ENCODE data around the gene SUDS3. TPM values are rescaled to one million over a fixed set of nuclear protein-coding genes. Genes with fewer than 3 reads are reported as not detected.

Gene SUDS3
- total RNA-seq, 4 donors from 2014 or later: 37.7 to 66.3 (median 50.1) TPM

DNA sequence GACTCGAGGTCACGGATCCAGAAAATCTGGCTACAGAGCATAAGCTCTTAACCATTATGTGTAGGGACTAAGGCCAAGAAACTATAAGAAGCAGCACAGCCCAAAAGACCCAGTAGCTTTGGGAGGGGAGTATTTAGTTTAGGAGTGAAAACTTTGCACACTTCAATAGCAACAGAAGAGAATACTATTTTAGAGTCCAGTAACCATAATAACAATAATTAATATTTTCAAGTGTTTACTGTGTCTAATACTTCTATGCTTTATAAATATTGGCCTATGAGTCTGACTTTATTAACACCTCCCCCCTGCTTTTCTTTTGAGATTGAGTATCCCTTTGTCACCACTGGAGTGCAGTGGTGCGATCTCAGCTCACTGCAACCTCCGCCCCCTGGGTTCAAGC lies 82.8 kb downstream of the SUDS3 start:
- TF ChIP-seq POLR2AphosphoS5 (IDR thresholded peaks at IDR 0.05): no peak
- no peak for TF ChIP-seq EP300 (IDR thresholded peaks at IDR 0.05)
- TF ChIP-seq POLR2A (IDR thresholded peaks at IDR 0.05): no peak
- TF ChIP-seq, protein P1, sequence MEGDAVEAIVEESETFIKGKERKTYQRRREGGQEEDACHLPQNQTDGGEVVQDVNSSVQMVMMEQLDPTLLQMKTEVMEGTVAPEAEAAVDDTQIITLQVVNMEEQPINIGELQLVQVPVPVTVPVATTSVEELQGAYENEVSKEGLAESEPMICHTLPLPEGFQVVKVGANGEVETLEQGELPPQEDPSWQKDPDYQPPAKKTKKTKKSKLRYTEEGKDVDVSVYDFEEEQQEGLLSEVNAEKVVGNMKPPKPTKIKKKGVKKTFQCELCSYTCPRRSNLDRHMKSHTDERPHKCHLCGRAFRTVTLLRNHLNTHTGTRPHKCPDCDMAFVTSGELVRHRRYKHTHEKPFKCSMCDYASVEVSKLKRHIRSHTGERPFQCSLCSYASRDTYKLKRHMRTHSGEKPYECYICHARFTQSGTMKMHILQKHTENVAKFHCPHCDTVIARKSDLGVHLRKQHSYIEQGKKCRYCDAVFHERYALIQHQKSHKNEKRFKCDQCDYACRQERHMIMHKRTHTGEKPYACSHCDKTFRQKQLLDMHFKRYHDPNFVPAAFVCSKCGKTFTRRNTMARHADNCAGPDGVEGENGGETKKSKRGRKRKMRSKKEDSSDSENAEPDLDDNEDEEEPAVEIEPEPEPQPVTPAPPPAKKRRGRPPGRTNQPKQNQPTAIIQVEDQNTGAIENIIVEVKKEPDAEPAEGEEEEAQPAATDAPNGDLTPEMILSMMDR (IDR thresholded peaks at IDR 0.05): no peak
- no peak for DNase-seq (ENCODE audit: low spot score in 2 of 2)
- H3K4me3 ChIP-seq: no peak overlapping the region
- H3K4me1 ChIP-seq: no peaks in the 10 kb centered on the region
- H3K27me3 ChIP-seq: no peaks in the 10 kb centered on the region
- H3K36me3 ChIP-seq: no peaks in the 10 kb centered on the region
- WGBS: 92% methylated on average over 4 of the region's 4 CpGs
- H3K27ac ChIP-seq: no peak overlapping the region
- no peaks in the 10 kb centered on the region for H3K9me3 ChIP-seq

DNA sequence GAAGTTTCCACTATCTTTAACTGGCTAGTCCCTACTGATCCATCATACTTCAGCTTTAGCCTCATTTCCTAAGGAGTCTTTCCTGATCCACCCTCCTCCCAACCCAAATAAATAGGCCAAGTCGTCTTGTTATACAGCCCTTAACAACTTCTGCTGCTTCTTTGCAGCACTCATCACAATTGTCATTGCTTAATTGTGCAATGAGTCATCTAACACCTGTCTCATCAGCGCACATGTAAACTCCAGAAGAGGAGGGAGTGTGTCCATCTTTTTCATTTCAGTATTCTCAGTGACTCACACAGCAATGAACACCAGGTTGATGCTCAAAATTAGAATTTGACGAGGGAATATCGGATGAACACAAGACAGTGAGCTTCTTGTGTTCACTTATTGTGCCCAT lies 87.3 kb downstream of the SUDS3 start:
- H3K36me3 ChIP-seq: no peaks in the 10 kb centered on the region
- TF ChIP-seq, protein P1 (IDR thresholded peaks at IDR 0.05): no peak
- no peak for TF ChIP-seq EP300 (IDR thresholded peaks at IDR 0.05)
- no peak for TF ChIP-seq POLR2AphosphoS5 (IDR thresholded peaks at IDR 0.05)
- TF ChIP-seq POLR2A (IDR thresholded peaks at IDR 0.05): no peak
- no peak overlapping the region for H3K27ac ChIP-seq
- WGBS: 74% methylated on average over 4 of the region's 4 CpGs
- H3K9me3 ChIP-seq: no peaks in the 10 kb centered on the region
- no peaks in the 10 kb centered on the region for H3K27me3 ChIP-seq
- H3K4me1 ChIP-seq: no peaks in the 10 kb centered on the region
- no peak for DNase-seq (ENCODE audit: low spot score in 2 of 2)
- H3K4me3 ChIP-seq: no peak overlapping the region

DNA sequence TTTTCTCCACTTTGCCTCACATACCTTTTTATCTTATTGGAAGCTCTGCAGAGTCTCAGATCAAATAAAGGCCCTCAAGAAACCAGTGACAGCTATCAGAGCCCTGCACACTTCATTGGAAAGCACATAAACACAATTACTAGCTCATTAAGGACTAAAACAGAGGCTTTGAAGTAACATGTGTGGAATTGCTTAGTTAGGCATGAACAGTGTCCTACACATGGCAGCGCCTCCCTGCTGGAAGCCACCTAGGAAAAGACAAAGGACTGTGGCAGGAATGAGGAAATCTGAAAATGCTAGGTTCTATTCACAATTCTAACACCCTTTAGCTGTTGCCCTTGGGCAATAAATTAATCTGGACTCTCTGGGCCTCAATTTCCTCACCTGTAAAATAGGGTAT lies 89.4 kb downstream of the SUDS3 start:
- no peaks in the 10 kb centered on the region for H3K36me3 ChIP-seq
- DNase-seq (ENCODE audit: low spot score in 2 of 2): no peak
- peaks cover 4% of the 10 kb centered on the region for H3K9me3 ChIP-seq
- H3K4me3 ChIP-seq: no peak overlapping the region
- TF ChIP-seq, protein P1 (IDR thresholded peaks at IDR 0.05): no peak
- TF ChIP-seq EP300 (IDR thresholded peaks at IDR 0.05): no peak
- TF ChIP-seq POLR2A (IDR thresholded peaks at IDR 0.05): no peak
- H3K27ac ChIP-seq: no peak overlapping the region
- WGBS: 94% methylated on average over 1 of the region's 1 CpG
- no peaks in the 10 kb centered on the region for H3K4me1 ChIP-seq
- H3K27me3 ChIP-seq: no peaks in the 10 kb centered on the region

Other genes starting within 250 kb of the SUDS3 start
- 100 to 1,000 TPM; 260 to 443 (median 311) TPM for gene PEBP1, start 240.4 kb upstream of the SUDS3 start, total RNA-seq
- gene TAOK3, start 3.6 kb upstream of the SUDS3 start, total RNA-seq: 10 to 100 TPM; 22.7 to 61.7 (median 38.8) TPM

All from suprapubic skin (tissue), 4 donors.